ENCODE data around the gene LRRC32. TPM values are rescaled to one million over a fixed set of nuclear protein-coding genes. Genes with fewer than 3 reads are reported as not detected.

LRRC32 gene
- polyA plus RNA-seq, 1 donor (not counting 4 experiments of a cell fraction or from before 2014, with no cell fraction given) = not detected

GRCh38 chr11:76668362-76669155, 2.0 kb downstream of the LRRC32 start:
- dilution Hi-C loops (cut with MboI; ENCODE audit: extremely low pct_ligation_motif_present, low sequenced_read_pairs) = no loop called here
- FAIRE-seq (no peak), DNase-seq (ENCODE audit: low read depth, low spot score) (no peak)
- Histone ChIP-seq H3K4me3 (ENCODE audit: control insufficient read depth in 2 of 3, extremely low read depth in 1 of 3, insufficient read depth in 2 of 3, low read depth in 1 of 3, low read length in 3 of 3) (no peak overlapping the region), H3K27me3 (ENCODE audit: control insufficient read depth, extremely low read depth, insufficient read depth, low read length) (peaks cover 35% of the 10 kb centered on the region), H3K9ac (ENCODE audit: control insufficient read depth, extremely low read depth, insufficient read depth, low read length) (no peak overlapping the region), H3K36me3 (ENCODE audit: control insufficient read depth in 2 of 2, extremely low read depth in 1 of 2, insufficient read depth in 2 of 2, low read length in 2 of 2) (no peaks in the 10 kb centered on the region), H3K4me2 (ENCODE audit: control insufficient read depth, extremely low read depth, insufficient read depth, low read depth, low read length) (no peak overlapping the region), H2AFZ (ENCODE audit: control insufficient read depth, low read length) (no peak overlapping the region), H3K9me3 (ENCODE audit: control insufficient read depth, low read depth, low read length) (no peaks in the 10 kb centered on the region), H4K20me1 (ENCODE audit: control insufficient read depth, extremely low read depth, insufficient read depth, low read length) (no peaks in the 10 kb centered on the region), H3K27ac (ENCODE audit: control insufficient read depth, insufficient read depth, low read length) (no peak overlapping the region), H3K4me1 (ENCODE audit: control insufficient read depth, extremely low read depth, insufficient read depth, low read length) (peaks cover 3% of the 10 kb centered on the region), H3K79me2 (ENCODE audit: control insufficient read depth, insufficient read depth, low read length) (no peaks in the 10 kb centered on the region), H3K9me1 (ENCODE audit: control insufficient read depth, extremely low read depth, insufficient read depth, low read length) (no peaks in the 10 kb centered on the region)
- TF ChIP-seq EZH2 (IDR thresholded peaks at IDR 0.05; ENCODE audit: low read length) (no peak), CTCF (optimal IDR thresholded peaks at IDR 0.05 in 1 of 3, IDR thresholded peaks at IDR 0.05 in 1 of 3, conservative IDR thresholded peaks at IDR 0.05 in 1 of 3; ENCODE audit: extremely low read depth in 1 of 3, insufficient read depth in 2 of 3, low read length in 3 of 3) (no peak)

- peaks cover 35% of the 10 kb centered on the region for H3K27me3 ChIP-seq (ENCODE audit: control insufficient read depth, extremely low read depth, insufficient read depth, low read length)
- no peak overlapping the region for H3K27ac ChIP-seq (ENCODE audit: control insufficient read depth, insufficient read depth, low read length)
- no peaks in the 10 kb centered on the region for H3K36me3 ChIP-seq (ENCODE audit: control insufficient read depth in 2 of 2, extremely low read depth in 1 of 2, insufficient read depth in 2 of 2, low read length in 2 of 2)
- no peaks in the 10 kb centered on the region for H3K79me2 ChIP-seq (ENCODE audit: control insufficient read depth, insufficient read depth, low read length)
- H3K9me1 ChIP-seq (ENCODE audit: control insufficient read depth, extremely low read depth, insufficient read depth, low read length) = no peaks in the 10 kb centered on the region
- DNase-seq (ENCODE audit: low read depth, low spot score) (no peak), FAIRE-seq (no peak)
- H4K20me1 ChIP-seq (ENCODE audit: control insufficient read depth, extremely low read depth, insufficient read depth, low read length) = no peaks in the 10 kb centered on the region
- H3K4me3 ChIP-seq (ENCODE audit: control insufficient read depth in 2 of 3, extremely low read depth in 1 of 3, insufficient read depth in 2 of 3, low read depth in 1 of 3, low read length in 3 of 3) = no peak overlapping the region
- no peak overlapping the region for H2AFZ ChIP-seq (ENCODE audit: control insufficient read depth, low read length)
- H3K4me2 ChIP-seq (ENCODE audit: control insufficient read depth, extremely low read depth, insufficient read depth, low read depth, low read length) = no peak overlapping the region
- H3K9ac ChIP-seq (ENCODE audit: control insufficient read depth, extremely low read depth, insufficient read depth, low read length) = no peak overlapping the region
- no peak for TF ChIP-seq EZH2 (IDR thresholded peaks at IDR 0.05; ENCODE audit: low read length)
- TF ChIP-seq CTCF (optimal IDR thresholded peaks at IDR 0.05 in 1 of 3, IDR thresholded peaks at IDR 0.05 in 1 of 3, conservative IDR thresholded peaks at IDR 0.05 in 1 of 3; ENCODE audit: extremely low read depth in 1 of 3, insufficient read depth in 2 of 3, low read length in 3 of 3) = no peak
- H3K4me1 ChIP-seq (ENCODE audit: control insufficient read depth, extremely low read depth, insufficient read depth, low read length) = peaks cover 3% of the 10 kb centered on the region
- H3K9me3 ChIP-seq (ENCODE audit: control insufficient read depth, low read depth, low read length) = no peaks in the 10 kb centered on the region
- dilution Hi-C loops (cut with MboI; ENCODE audit: extremely low pct_ligation_motif_present, low sequenced_read_pairs) = no loop called here
These were observed 2.7 kb downstream of the LRRC32 start for GRCh38 chr11:76667856-76668255.

All from keratinocyte (primary cell).